Measurements from ENCODE around the gene SMIM36. TPM values are rescaled to one million over a fixed set of nuclear protein-coding genes. Genes with fewer than 3 reads are reported as not detected.

SMIM36 gene
- total RNA-seq, 4 donors from 2014 or later = not detected

DNA sequence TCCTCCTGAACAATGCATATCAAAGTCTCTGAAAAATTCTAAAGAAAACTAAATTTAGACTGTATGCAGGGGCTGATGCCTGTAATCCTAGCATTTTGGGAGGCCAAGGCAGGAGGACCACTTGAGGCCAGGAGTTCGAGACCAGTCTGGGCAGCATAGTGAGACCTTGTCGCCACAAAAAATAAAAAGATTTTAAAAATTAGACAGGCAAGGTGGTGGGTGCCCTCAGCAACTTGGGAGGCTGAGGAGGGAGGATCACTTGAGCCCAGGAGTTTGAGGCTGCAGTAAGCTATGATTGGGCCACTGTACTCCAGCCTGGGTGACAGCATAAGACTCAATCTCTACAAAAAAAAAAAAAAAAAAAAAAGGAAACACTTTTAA is 59.5 kb downstream of the SMIM36 start:
- no peak for TF ChIP-seq POLR2A (IDR thresholded peaks at IDR 0.05)
- TF ChIP-seq, protein P1, sequence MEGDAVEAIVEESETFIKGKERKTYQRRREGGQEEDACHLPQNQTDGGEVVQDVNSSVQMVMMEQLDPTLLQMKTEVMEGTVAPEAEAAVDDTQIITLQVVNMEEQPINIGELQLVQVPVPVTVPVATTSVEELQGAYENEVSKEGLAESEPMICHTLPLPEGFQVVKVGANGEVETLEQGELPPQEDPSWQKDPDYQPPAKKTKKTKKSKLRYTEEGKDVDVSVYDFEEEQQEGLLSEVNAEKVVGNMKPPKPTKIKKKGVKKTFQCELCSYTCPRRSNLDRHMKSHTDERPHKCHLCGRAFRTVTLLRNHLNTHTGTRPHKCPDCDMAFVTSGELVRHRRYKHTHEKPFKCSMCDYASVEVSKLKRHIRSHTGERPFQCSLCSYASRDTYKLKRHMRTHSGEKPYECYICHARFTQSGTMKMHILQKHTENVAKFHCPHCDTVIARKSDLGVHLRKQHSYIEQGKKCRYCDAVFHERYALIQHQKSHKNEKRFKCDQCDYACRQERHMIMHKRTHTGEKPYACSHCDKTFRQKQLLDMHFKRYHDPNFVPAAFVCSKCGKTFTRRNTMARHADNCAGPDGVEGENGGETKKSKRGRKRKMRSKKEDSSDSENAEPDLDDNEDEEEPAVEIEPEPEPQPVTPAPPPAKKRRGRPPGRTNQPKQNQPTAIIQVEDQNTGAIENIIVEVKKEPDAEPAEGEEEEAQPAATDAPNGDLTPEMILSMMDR (IDR thresholded peaks at IDR 0.05 in 4 of 5, conservative IDR thresholded peaks at IDR 0.05 in 1 of 5) = no peak
- no peak overlapping the region for H3K4me3 ChIP-seq
- in situ Hi-C loops (cut with MboI; ENCODE audit: low sequenced_read_pairs in 4 of 4) = no loop called here
- no peaks in the 10 kb centered on the region for H3K27me3 ChIP-seq
- ATAC-seq (no peak), DNase-seq (no peak)
- no peaks in the 10 kb centered on the region for H3K9me3 ChIP-seq
- H3K4me1 ChIP-seq = peaks cover 12 to 19% of the 10 kb centered on the region in 2 donors
- H3K36me3 ChIP-seq = no peaks in the 10 kb centered on the region
- intact Hi-C loops (cut with DNase I; ENCODE audit: low total_unique reads) = loop anchor here (1.0 kb wide), 1 partner anchor 29 kb away; no protein-coding TSS in a partner anchor
- peak overlapping the region in 2 of 4 donors; percentile 53 to 72 for H3K27ac ChIP-seq

DNA sequence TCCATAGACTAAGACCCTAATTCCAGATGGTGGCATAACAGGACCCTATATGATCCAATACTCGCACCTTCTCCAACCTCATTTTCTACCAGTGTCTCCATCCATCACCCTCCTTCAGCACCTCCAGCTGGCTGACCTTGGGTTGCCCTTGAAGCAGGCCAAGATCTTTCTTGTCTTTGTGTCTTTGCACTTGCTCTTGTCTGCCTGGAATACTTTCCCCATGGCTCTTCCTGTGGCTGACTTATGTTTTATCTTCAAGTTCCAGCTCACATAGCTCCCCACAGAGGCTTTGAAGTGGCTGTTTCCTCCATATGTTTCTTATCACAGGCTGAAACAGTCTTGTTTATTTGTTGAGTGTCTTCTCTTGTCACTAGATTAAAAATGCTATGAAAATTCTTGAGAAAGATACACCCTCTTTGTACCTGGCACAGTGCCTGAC is 60.0 kb downstream of the SMIM36 start:
- intact Hi-C loops (cut with DNase I; ENCODE audit: low total_unique reads) = no loop called here
- Histone ChIP-seq H3K27me3 (no peaks in the 10 kb centered on the region), H3K4me3 (no peak overlapping the region), H3K36me3 (no peaks in the 10 kb centered on the region), H3K9me3 (no peaks in the 10 kb centered on the region), H3K4me1 (peaks cover 18 to 19% of the 10 kb centered on the region in 2 donors), H3K27ac (no peak overlapping the region)
- DNase-seq (no peak), ATAC-seq (no peak)
- in situ Hi-C loops (cut with MboI; ENCODE audit: low sequenced_read_pairs in 4 of 4) = no loop called here
- TF ChIP-seq, protein P1 (IDR thresholded peaks at IDR 0.05 in 4 of 5, conservative IDR thresholded peaks at IDR 0.05 in 1 of 5) = no peak
- TF ChIP-seq POLR2A (IDR thresholded peaks at IDR 0.05) = no peak

DNA sequence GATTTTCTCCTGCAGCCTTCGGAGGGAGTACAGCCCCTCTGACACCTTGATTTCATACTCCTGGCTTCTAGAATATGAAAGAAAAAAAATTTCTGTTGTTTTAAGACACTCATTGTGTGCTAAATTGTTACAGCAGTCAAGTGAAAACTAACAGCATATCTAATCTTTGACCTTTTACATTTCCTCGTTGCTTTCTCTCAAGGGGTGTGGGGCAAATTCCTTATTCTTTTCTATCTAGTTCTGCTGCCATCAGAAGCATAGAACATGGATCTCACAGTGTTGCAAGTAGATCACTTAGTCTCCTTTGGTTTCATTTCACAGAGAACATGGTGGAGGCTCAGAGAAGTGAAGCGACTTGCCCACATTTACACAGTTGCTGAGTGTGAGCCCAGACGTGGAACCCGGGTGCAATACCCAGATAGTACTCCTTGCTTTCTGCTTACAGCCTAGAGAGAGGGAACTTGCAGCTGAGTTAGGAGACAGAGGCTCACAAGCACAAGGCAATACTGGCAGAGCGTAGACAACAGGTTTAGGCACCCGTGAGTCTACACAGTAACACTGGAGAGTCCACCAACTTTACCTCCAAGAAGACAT is 60.9 kb downstream of the SMIM36 start:
- H3K4me1 ChIP-seq = peaks cover 18 to 19% of the 10 kb centered on the region in 2 donors

DNA sequence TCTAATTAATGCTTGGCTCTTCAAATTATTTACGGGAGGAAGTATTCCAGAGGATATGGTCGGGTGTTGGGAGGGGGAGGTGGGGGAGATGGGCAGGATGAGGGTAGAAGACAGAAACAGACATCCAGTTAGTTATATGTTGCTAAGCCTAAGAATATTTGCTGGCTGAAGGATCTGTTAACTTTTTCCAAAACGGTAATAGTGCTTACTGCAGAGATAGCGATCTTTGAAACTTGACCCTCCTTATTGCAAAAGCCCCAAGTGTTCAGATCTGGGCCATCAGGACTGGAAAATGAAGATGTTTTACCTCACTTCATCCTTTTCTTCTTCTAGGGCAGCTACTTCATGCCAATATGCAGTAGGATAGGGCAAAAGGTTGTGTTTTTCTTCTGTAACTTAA is 62.6 kb downstream of the SMIM36 start:
- DNase-seq = no peak
- Histone ChIP-seq H3K27me3 (no peaks in the 10 kb centered on the region), H3K9me3 (no peaks in the 10 kb centered on the region), H3K4me1 (peaks cover 10 to 18% of the 10 kb centered on the region in 2 donors), H3K4me3 (no peak overlapping the region), H3K36me3 (no peaks in the 10 kb centered on the region), H3K27ac (peak overlapping the region in 2 of 4 donors; percentile 37 to 44)
- intact Hi-C loops (cut with DNase I; ENCODE audit: low total_unique reads) = no loop called here
- ATAC-seq = no peak
- no peak for TF ChIP-seq POLR2A (IDR thresholded peaks at IDR 0.05)
- TF ChIP-seq, protein P1 (IDR thresholded peaks at IDR 0.05 in 4 of 5, conservative IDR thresholded peaks at IDR 0.05 in 1 of 5) = no peak
- in situ Hi-C loops (cut with MboI; ENCODE audit: low sequenced_read_pairs in 4 of 4) = no loop called here

More for the DNA sequence above, 60.9 kb downstream of the SMIM36 start:
- TF ChIP-seq POLR2A (IDR thresholded peaks at IDR 0.05) = no peak
- TF ChIP-seq, protein P1 (IDR thresholded peaks at IDR 0.05 in 4 of 5, conservative IDR thresholded peaks at IDR 0.05 in 1 of 5) = no peak
- in situ Hi-C loops (cut with MboI; ENCODE audit: low sequenced_read_pairs in 4 of 4) (no loop called here), intact Hi-C loops (cut with DNase I; ENCODE audit: low total_unique reads) (no loop called here)
- DNase-seq (no peak), ATAC-seq (no peak)
- H3K27me3 ChIP-seq = no peaks in the 10 kb centered on the region
- no peak overlapping the region for H3K4me3 ChIP-seq
- H3K27ac ChIP-seq = no peak overlapping the region
- no peaks in the 10 kb centered on the region for H3K9me3 ChIP-seq
- no peaks in the 10 kb centered on the region for H3K36me3 ChIP-seq
